Keratinocyte (primary cell): Measurements from ENCODE around the gene BMF.

Experiments used
- EZH2 ChIP-seq: IDR thresholded peaks from one replicate; pipeline ENCODE4 v1.6.1; 2012; ENCODE audit warnings: inconsistent platforms, mild to moderate bottlenecking, low read length, moderate library complexity
- TF ChIP-seq, protein P1 (sequence below), 3 experiments: IDR thresholded peaks in 1 of 3; conservative IDR thresholded peaks in 1 of 3; optimal IDR thresholded peaks in 1 of 3; 2 replicates in 2 of 3; 3 replicates in 1 of 3; pipeline versions ENCODE3 to v1.5.1; 2011; ENCODE audit warnings: low read length in 3 of 3, mild to moderate bottlenecking in 3 of 3, moderate library complexity in 2 of 3, control low read depth in 1 of 3, inconsistent platforms in 1 of 3; ENCODE audit not compliant: insufficient read depth in 2 of 3; ENCODE audit errors: extremely low read depth in 1 of 3

DNA sequence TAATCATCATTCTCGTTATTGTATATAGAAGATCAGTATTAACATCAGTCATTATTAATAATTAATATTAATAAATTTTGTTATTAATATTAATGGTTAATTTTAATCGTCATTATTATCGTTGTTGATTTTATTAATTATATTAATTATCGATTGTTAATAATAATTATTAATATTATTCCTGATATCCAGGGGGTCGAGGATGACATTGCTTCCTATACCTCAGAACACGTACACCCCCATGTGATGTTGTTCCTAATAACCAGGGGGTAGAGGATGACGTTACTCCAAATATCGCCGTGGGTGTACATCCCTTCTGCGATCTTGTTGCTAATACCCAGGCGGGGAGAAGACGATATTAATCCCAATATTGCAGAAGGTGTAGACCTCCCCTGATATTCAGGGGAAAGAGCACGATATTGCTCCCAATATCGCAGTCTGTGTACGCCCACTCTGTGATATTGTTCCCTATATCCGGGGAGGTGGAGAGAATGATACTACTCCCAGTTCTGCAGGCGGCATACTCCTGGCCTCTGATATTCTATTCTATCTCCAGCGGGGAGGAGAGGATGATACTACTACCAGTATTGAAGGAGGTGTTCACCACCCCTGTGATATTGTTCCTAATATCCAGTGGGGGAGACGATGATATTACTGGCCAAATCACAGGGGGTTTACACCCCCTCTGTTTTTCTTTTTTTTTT, 22.3 kb upstream of the BMF start:
- TF ChIP-seq, protein P1, sequence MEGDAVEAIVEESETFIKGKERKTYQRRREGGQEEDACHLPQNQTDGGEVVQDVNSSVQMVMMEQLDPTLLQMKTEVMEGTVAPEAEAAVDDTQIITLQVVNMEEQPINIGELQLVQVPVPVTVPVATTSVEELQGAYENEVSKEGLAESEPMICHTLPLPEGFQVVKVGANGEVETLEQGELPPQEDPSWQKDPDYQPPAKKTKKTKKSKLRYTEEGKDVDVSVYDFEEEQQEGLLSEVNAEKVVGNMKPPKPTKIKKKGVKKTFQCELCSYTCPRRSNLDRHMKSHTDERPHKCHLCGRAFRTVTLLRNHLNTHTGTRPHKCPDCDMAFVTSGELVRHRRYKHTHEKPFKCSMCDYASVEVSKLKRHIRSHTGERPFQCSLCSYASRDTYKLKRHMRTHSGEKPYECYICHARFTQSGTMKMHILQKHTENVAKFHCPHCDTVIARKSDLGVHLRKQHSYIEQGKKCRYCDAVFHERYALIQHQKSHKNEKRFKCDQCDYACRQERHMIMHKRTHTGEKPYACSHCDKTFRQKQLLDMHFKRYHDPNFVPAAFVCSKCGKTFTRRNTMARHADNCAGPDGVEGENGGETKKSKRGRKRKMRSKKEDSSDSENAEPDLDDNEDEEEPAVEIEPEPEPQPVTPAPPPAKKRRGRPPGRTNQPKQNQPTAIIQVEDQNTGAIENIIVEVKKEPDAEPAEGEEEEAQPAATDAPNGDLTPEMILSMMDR (optimal IDR thresholded peaks at IDR 0.05 in 1 of 3, IDR thresholded peaks at IDR 0.05 in 1 of 3, conservative IDR thresholded peaks at IDR 0.05 in 1 of 3; ENCODE audit: extremely low read depth in 1 of 3, insufficient read depth in 2 of 3, low read length in 3 of 3) = no peak
- no peak for TF ChIP-seq EZH2
